HuH-7.5 (cell line): ENCODE results near the gene EVL.

Experiments used
- DNase-seq: peaks from one replicate; pipeline ENCODE4 v3.0.0; 2011; ENCODE audit warnings: low spot score

Gene EVL

GRCh38 chr14:100110816-100111215 is 45.6 kb downstream of the EVL start:
- DNase-seq: no peak

- DNase-seq: no peak
Observed at GRCh38 chr14:100111931-100112704, 46.9 kb downstream of the EVL start.

GRCh38 chr14:100114109-100114765 is 49.0 kb downstream of the EVL start:
- no peak for DNase-seq

- no peak for DNase-seq
Observed at GRCh38 chr14:100115236-100115635, 50.0 kb downstream of the EVL start.

- DNase-seq: no peak
Observed at GRCh38 chr14:100115726-100116125, 50.5 kb downstream of the EVL start.

- no peak for DNase-seq
Observed at GRCh38 chr14:100116134-100116533, 50.9 kb downstream of the EVL start.

GRCh38 chr14:100117026-100117425 is 51.8 kb downstream of the EVL start:
- no peak for DNase-seq

GRCh38 chr14:100117633-100118395 is 52.6 kb downstream of the EVL start:
- no peak for DNase-seq

GRCh38 chr14:100118396-100119011 is 53.3 kb downstream of the EVL start:
- no peak for DNase-seq

GRCh38 chr14:100119251-100119650 is 54.0 kb downstream of the EVL start:
- DNase-seq: no peak

- no peak for DNase-seq
Observed at GRCh38 chr14:100120522-100121269, 55.5 kb downstream of the EVL start.

GRCh38 chr14:100121643-100122480 is 56.6 kb downstream of the EVL start:
- no peak for DNase-seq

- DNase-seq: no peak
Observed at GRCh38 chr14:100122481-100123223, 57.4 kb downstream of the EVL start.

GRCh38 chr14:100123618-100124017 is 58.4 kb downstream of the EVL start:
- no peak for DNase-seq

GRCh38 chr14:100124551-100125088 is 59.4 kb downstream of the EVL start:
- no peak for DNase-seq

- DNase-seq: no peak
Observed at GRCh38 chr14:100126401-100126800, 61.2 kb downstream of the EVL start.

GRCh38 chr14:100127853-100128455 is 62.7 kb downstream of the EVL start:
- no peak for DNase-seq

- no peak for DNase-seq
Observed at GRCh38 chr14:100128688-100129087, 63.5 kb downstream of the EVL start.

- no peak for DNase-seq
Observed at GRCh38 chr14:100129161-100129589, 64.0 kb downstream of the EVL start.
